ENCODE results near the gene TMA7. TPM values are rescaled to one million over a fixed set of nuclear protein-coding genes. Genes with fewer than 3 reads are reported as not detected.

The TMA7 gene
- total and polyA plus RNA-seq, 2 of the 13 experiments (the other 11 are each of a cell fraction or from before 2014, with no cell fraction given), result 100 to 486 TPM

DNA sequence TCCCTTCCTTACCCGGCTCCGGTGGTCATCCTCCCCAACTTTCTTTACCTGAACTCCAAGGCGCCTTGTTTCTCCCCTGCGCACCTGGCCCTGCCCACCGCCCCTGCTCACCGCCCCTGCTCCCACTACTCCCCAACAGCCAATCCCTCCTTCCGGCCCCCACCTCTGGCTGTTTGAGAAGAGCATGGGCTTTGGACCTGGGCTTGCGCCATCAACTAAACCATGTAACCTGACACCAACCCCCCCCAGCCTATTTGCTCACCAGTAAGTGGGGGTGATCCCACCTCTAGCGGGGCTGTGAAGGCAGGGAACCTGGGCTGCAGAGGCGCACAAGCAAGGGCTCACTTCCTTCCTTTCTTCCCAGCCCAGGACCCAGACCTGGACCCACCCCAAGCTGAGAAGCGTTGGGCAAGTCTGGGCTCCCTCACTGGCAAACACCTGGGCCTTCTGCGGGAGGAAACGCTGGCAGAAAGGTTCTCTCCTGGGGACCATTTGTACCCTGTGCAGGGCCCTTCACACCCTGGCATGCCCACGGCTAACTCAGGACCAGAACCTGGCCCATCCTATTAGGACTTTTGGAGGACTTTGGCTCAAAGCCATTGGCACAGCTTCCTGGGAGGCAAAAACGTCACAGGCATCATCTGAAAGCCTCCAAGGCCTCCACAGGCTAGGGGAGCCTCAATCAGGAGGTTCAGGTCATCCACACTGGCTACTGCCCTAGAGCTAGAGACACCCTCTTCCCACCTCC is 9.9 kb upstream of the TMA7 start, which contains the start of gene PLXNB1 (continued):
- TF ChIP-seq ZNF83 (CRISPR knock-in tag; IDR thresholded peaks at IDR 0.05; ENCODE audit: borderline replicate concordance), result no peak
- peak; percentile 99 for TF ChIP-seq ETV5 (CRISPR knock-in tag; IDR thresholded peaks at IDR 0.05; ENCODE audit: borderline replicate concordance)
- 0 out of 2 replicates have a peak, but pooled peaks have one; percentile 47 for TF ChIP-seq ZNF44 (CRISPR knock-in tag; IDR thresholded peaks at IDR 0.05)
- TF ChIP-seq, protein P1, sequence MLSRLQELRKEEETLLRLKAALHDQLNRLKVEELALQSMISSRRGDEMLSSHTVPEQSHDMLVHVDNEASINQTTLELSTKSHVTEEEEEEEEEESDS (CRISPR knock-in tag; IDR thresholded peaks at IDR 0.05; ENCODE audit: borderline replicate concordance), result 0 out of 2 replicates have a peak, but pooled peaks have one; percentile 66
- TF ChIP-seq, protein P2, sequence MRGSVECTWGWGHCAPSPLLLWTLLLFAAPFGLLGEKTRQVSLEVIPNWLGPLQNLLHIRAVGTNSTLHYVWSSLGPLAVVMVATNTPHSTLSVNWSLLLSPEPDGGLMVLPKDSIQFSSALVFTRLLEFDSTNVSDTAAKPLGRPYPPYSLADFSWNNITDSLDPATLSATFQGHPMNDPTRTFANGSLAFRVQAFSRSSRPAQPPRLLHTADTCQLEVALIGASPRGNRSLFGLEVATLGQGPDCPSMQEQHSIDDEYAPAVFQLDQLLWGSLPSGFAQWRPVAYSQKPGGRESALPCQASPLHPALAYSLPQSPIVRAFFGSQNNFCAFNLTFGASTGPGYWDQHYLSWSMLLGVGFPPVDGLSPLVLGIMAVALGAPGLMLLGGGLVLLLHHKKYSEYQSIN (CRISPR knock-in tag; IDR thresholded peaks at IDR 0.05; ENCODE audit: borderline replicate concordance), result no peak
- no peak for TF ChIP-seq ZNF3 (CRISPR knock-in tag; IDR thresholded peaks at IDR 0.05)
- no peak for TF ChIP-seq SRSF9 (IDR thresholded peaks at IDR 0.05; ENCODE audit: borderline replicate concordance, insufficient read depth, low read depth, low read length, poor library complexity, severe bottlenecking)
- no peak for TF ChIP-seq MZF1 (CRISPR knock-in tag; IDR thresholded peaks at IDR 0.05; ENCODE audit: borderline replicate concordance)
- no peak for TF ChIP-seq PRPF4 (IDR thresholded peaks at IDR 0.05; ENCODE audit: low read depth, low read length, poor library complexity, severe bottlenecking)
- TF ChIP-seq, protein P3, sequence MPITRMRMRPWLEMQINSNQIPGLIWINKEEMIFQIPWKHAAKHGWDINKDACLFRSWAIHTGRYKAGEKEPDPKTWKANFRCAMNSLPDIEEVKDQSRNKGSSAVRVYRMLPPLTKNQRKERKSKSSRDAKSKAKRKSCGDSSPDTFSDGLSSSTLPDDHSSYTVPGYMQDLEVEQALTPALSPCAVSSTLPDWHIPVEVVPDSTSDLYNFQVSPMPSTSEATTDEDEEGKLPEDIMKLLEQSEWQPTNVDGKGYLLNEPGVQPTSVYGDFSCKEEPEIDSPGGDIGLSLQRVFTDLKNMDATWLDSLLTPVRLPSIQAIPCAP (CRISPR knock-in tag; IDR thresholded peaks at IDR 0.05; ENCODE audit: low read depth), result no peak
- 0 out of 2 replicates have a peak, but pooled peaks have one; percentile 24 for TF ChIP-seq ZBTB1 (CRISPR knock-in tag; IDR thresholded peaks at IDR 0.05; ENCODE audit: borderline replicate concordance)
- TF ChIP-seq FOXA1 (IDR thresholded peaks at IDR 0.05), result no peak
- TF ChIP-seq FOXA1 (CRISPR knock-in tag; IDR thresholded peaks at IDR 0.05), result peak; percentile 76
- TF ChIP-seq IKZF4 (CRISPR knock-in tag; IDR thresholded peaks at IDR 0.05; ENCODE audit: borderline replicate concordance, low read depth, not compliant biosample characterization), result peak; percentile 32
- TF ChIP-seq, protein P4, sequence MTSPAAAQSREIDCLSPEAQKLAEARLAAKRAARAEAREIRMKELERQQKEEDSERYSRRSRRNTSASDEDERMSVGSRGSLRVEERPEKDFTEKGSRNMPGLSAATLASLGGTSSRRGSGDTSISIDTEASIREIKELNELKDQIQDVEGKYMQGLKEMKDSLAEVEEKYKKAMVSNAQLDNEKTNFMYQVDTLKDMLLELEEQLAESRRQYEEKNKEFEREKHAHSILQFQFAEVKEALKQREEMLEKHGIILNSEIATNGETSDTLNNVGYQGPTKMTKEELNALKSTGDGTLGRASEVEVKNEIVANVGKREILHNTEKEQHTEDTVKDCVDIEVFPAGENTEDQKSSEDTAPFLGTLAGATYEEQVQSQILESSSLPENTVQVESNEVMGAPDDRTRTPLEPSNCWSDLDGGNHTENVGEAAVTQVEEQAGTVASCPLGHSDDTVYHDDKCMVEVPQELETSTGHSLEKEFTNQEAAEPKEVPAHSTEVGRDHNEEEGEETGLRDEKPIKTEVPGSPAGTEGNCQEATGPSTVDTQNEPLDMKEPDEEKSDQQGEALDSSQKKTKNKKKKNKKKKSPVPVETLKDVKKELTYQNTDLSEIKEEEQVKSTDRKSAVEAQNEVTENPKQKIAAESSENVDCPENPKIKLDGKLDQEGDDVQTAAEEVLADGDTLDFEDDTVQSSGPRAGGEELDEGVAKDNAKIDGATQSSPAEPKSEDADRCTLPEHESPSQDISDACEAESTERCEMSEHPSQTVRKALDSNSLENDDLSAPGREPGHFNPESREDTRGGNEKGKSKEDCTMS (CRISPR knock-in tag; conservative IDR thresholded peaks at IDR 0.05), result no peak
- TF ChIP-seq MTA1 (CRISPR knock-in tag; IDR thresholded peaks at IDR 0.05; ENCODE audit: borderline replicate concordance), result peak; percentile 93
- TF ChIP-seq HNRNPH1 (optimal IDR thresholded peaks at IDR 0.05; ENCODE audit: low read depth, low read length), result peak; percentile 83
- no peak for TF ChIP-seq NFIC (IDR thresholded peaks at IDR 0.05; ENCODE audit: low read length)
- TF ChIP-seq ZNF543 (CRISPR knock-in tag; IDR thresholded peaks at IDR 0.05), result peak; percentile 92
- no peak; the same call in 1 of the 2 replicates for TF ChIP-seq SMAD1 (CRISPR knock-in tag; IDR thresholded peaks at IDR 0.05; ENCODE audit: borderline replicate concordance, low read depth)
- TF ChIP-seq, protein P5, sequence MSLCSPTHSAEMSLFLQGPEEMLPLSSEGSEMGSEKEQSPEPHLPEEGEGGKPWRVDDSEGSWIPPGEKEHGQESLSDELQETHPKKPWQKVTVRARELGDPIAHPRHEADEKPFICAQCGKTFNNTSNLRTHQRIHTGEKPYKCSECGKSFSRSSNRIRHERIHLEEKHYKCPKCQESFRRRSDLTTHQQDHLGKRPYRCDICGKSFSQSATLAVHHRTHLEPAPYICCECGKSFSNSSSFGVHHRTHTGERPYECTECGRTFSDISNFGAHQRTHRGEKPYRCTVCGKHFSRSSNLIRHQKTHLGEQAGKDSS (CRISPR knock-in tag; IDR thresholded peaks at IDR 0.05; ENCODE audit: borderline replicate concordance, low read depth), result peak; percentile 68; the same call in 1 of the 2 replicates
- TF ChIP-seq SIX4 (CRISPR knock-in tag; IDR thresholded peaks at IDR 0.05), result peak; percentile 100
